ENCODE measurements around the gene PID1. TPM values are rescaled to one million over a fixed set of nuclear protein-coding genes. Genes with fewer than 3 reads are reported as not detected.

PID1 gene
- total RNA-seq, 3 donors from 2014 or later = 0.10 to 0.19 TPM; not detected in 1

GRCh38 chr2:229246334-229246733 lies 24.8 kb downstream of the PID1 start:
- no peaks in the 10 kb centered on the region for H3K4me1 Mint-ChIP-seq (ENCODE audit: low read depth)
- peaks cover 14% of the 10 kb centered on the region for H3K9me3 Mint-ChIP-seq
- no peaks in the 10 kb centered on the region for H3K36me3 Mint-ChIP-seq (ENCODE audit: insufficient read depth)
- ATAC-seq (no peak), DNase-seq (no peak)
- H3K4me3 Mint-ChIP-seq = no peak overlapping the region
- H3K27me3 Mint-ChIP-seq (ENCODE audit: low read depth) = no peaks in the 10 kb centered on the region

DNA sequence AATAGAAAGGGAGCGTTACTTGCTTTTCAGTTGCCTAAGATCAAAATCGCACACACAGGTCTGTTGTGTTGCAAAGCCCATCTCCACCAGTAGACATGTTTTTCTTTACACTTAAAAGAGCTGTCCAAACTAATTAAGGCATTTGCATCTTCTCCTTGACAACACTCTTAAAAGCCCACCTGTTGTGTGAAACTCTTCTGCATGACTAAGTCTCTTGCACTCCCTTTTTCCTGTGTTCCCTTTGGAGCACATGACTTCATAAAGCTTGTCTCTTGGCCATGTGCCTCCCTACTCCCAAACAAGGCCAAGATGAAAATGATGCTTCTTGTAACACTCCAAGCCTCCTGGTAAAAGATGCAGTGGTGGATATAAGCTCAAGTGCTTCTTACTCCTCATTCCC lies 26.1 kb downstream of the PID1 start:
- no peaks in the 10 kb centered on the region for H3K27me3 Mint-ChIP-seq (ENCODE audit: low read depth)
- H3K9me3 Mint-ChIP-seq = peaks cover 27% of the 10 kb centered on the region
- no peaks in the 10 kb centered on the region for H3K4me1 Mint-ChIP-seq (ENCODE audit: low read depth)
- no peaks in the 10 kb centered on the region for H3K36me3 Mint-ChIP-seq (ENCODE audit: insufficient read depth)
- no peak overlapping the region for H3K4me3 Mint-ChIP-seq
- ATAC-seq = no peak
- DNase-seq = no peak

GRCh38 chr2:229243890-229244560 lies 27.1 kb downstream of the PID1 start:
- Mint-ChIP-seq H3K9me3 (peaks cover 27% of the 10 kb centered on the region), H3K4me3 (no peak overlapping the region), H3K27me3 (ENCODE audit: low read depth) (no peaks in the 10 kb centered on the region), H3K4me1 (ENCODE audit: low read depth) (no peaks in the 10 kb centered on the region), H3K36me3 (ENCODE audit: insufficient read depth) (no peaks in the 10 kb centered on the region)
- DNase-seq (no peak), ATAC-seq (no peak)

DNA sequence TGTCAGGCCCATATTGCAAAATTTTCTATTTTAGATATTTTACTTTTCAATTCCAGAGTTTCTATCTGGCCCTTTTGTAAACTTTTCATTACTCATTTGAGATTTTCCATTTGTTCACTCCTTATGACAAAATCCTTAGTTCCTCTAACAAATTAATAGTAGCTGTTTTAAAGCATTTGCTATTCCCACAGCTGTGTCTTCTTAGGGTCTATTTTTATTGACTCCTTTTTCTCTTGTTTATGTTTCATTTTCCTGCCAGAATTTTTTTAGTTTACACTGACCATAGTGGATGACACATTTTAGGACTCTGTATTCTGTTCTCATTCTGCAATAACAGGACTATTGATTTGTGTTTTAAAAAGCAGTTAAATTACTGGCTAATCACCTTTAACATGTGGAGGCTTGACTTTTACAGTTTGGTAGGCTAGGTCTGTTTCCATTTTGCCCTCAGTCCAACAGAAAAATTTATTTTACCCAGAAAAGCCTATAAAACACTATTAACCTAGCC lies 30.0 kb downstream of the PID1 start:
- no peak for DNase-seq
- Mint-ChIP-seq H3K27me3 (ENCODE audit: low read depth) (no peaks in the 10 kb centered on the region), H3K9me3 (peaks cover 27% of the 10 kb centered on the region), H3K4me1 (ENCODE audit: low read depth) (no peaks in the 10 kb centered on the region), H3K36me3 (ENCODE audit: insufficient read depth) (no peaks in the 10 kb centered on the region), H3K4me3 (no peak overlapping the region)
- no peak for ATAC-seq

DNA sequence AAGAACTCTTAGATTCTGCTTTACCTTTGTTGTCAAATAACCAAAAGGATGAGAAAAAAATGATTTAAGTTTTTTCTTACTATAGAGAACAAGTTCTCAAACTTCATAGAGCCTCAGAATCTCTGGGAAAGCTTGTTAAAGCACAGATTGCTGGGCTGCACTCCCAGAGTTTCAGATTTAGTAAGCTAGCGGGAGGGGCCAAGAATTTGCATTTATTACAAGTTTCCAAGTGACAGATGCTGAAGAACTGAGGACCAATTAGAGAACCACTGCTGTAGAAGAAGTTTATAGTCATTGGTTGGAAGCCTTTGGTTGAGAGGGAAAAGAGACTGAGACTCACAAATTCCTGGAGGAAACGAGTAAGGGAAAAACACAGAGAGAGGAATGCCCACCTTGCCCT lies 32.1 kb downstream of the PID1 start:
- no peak overlapping the region for H3K4me3 Mint-ChIP-seq
- H3K36me3 Mint-ChIP-seq (ENCODE audit: insufficient read depth) = no peaks in the 10 kb centered on the region
- DNase-seq (no peak), ATAC-seq (no peak)
- H3K4me1 Mint-ChIP-seq (ENCODE audit: low read depth) = no peaks in the 10 kb centered on the region
- H3K27me3 Mint-ChIP-seq (ENCODE audit: low read depth) = no peaks in the 10 kb centered on the region
- H3K9me3 Mint-ChIP-seq = peaks cover 27% of the 10 kb centered on the region

DNA sequence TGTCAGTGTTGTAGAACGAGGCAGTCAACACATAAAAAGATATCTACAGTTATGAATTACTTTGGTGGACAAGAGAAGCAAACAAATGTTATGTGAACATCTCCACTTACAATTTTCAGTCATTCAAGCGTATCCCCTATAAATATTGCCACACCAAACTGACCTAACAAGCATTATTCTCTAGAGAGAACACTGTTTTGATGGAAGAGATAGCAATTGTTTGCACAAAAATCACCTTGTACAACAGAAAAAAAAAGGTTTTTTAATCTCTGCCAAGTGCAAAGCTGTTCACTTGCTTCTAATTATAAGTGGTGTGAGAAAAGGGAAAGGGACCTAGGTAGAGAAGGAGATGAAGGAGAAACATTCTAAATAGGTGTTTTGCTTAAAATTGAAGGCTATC lies 33.8 kb downstream of the PID1 start:
- DNase-seq = no peak
- Mint-ChIP-seq H3K4me1 (ENCODE audit: low read depth) (no peaks in the 10 kb centered on the region), H3K27me3 (ENCODE audit: low read depth) (no peaks in the 10 kb centered on the region), H3K36me3 (ENCODE audit: insufficient read depth) (no peaks in the 10 kb centered on the region), H3K4me3 (no peak overlapping the region), H3K9me3 (peaks cover 16% of the 10 kb centered on the region)
- no peak for ATAC-seq

DNA sequence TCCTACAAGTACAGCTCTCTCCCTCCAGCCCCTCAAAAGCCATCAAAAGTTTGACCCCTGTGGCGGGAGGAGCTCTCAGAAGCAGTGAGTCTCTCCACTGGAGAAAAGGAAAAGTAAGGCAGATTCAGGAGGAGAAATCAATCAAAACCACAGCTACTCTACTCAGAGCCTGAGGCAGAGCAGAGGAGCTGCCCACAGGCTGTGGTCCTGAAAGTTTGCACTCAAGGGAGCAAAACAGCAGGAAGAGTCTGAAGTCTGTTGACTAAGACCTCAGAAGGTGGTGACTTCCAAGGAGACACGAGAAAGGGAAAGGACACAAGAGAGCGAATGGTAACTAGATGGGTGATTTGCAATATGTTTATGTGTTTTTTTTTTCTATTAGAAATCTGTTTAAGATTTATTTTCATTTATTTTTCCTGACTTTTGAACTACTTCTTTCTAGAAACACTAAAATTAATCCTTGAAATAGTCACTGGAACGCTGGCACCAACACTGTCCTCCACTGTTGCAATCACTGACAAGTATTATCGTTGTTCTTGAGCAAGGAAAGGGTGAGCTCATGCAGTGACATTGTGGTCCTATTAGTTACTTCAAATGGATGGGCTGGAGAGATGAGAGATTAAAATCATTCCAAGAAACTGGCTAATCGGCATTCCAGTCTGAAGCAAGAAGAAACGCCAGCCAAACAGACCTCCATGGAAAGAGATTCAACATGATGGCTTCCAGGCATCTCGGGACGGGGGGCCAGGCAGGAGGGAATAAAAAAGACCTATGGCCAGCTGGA lies 35.8 kb downstream of the PID1 start:
- no peaks in the 10 kb centered on the region for H3K4me1 Mint-ChIP-seq (ENCODE audit: low read depth)
- no peaks in the 10 kb centered on the region for H3K36me3 Mint-ChIP-seq (ENCODE audit: insufficient read depth)
- H3K9me3 Mint-ChIP-seq = peaks cover 2% of the 10 kb centered on the region
- no peak overlapping the region for H3K4me3 Mint-ChIP-seq
- no peaks in the 10 kb centered on the region for H3K27me3 Mint-ChIP-seq (ENCODE audit: low read depth)
- DNase-seq (no peak), ATAC-seq (no peak)

GRCh38 chr2:229231885-229232284 lies 39.2 kb downstream of the PID1 start:
- H3K9me3 Mint-ChIP-seq = no peaks in the 10 kb centered on the region
- H3K36me3 Mint-ChIP-seq (ENCODE audit: insufficient read depth) = no peaks in the 10 kb centered on the region
- no peaks in the 10 kb centered on the region for H3K27me3 Mint-ChIP-seq (ENCODE audit: low read depth)
- H3K4me3 Mint-ChIP-seq = no peak overlapping the region
- H3K4me1 Mint-ChIP-seq (ENCODE audit: low read depth) = no peaks in the 10 kb centered on the region
- DNase-seq = no peak
- no peak for ATAC-seq

- Mint-ChIP-seq H3K36me3 (ENCODE audit: insufficient read depth) (no peaks in the 10 kb centered on the region), H3K4me1 (ENCODE audit: low read depth) (no peaks in the 10 kb centered on the region), H3K27me3 (ENCODE audit: low read depth) (no peaks in the 10 kb centered on the region), H3K4me3 (no peak overlapping the region), H3K9me3 (no peaks in the 10 kb centered on the region)
- DNase-seq (no peak), ATAC-seq (no peak)
These were observed 39.7 kb downstream of the PID1 start for GRCh38 chr2:229231328-229231868.

- no peaks in the 10 kb centered on the region for H3K36me3 Mint-ChIP-seq (ENCODE audit: insufficient read depth)
- no peaks in the 10 kb centered on the region for H3K9me3 Mint-ChIP-seq
- no peak overlapping the region for H3K4me3 Mint-ChIP-seq
- no peaks in the 10 kb centered on the region for H3K4me1 Mint-ChIP-seq (ENCODE audit: low read depth)
- no peaks in the 10 kb centered on the region for H3K27me3 Mint-ChIP-seq (ENCODE audit: low read depth)
- ATAC-seq (no peak), DNase-seq (no peak)
These were observed 40.2 kb downstream of the PID1 start for GRCh38 chr2:229230911-229231310.

- no peak for ATAC-seq
- no peaks in the 10 kb centered on the region for H3K27me3 Mint-ChIP-seq (ENCODE audit: low read depth)
- H3K4me3 Mint-ChIP-seq = no peak overlapping the region
- H3K4me1 Mint-ChIP-seq (ENCODE audit: low read depth) = no peaks in the 10 kb centered on the region
- DNase-seq = no peak
- H3K36me3 Mint-ChIP-seq (ENCODE audit: insufficient read depth) = no peaks in the 10 kb centered on the region
- H3K9me3 Mint-ChIP-seq = no peaks in the 10 kb centered on the region
These were observed 40.8 kb downstream of the PID1 start for GRCh38 chr2:229230256-229230655.

DNA sequence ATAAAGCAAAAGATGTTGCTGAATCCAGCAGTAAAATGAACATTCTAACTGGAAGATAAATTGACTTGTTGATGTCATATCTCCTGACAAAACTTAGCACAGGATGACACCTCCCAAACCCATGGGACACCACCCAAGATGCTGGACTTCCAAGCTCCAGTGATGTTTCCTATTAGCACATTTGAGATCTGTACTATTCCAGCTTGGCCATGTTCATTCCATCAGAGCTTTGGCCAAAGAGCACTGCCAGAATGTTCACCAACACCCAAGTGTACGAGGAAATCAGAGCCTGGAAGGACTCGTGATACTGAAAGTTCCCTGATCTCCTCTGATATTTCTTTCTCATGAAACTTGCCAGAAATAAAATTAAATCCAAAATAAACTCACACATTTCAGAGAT lies 44.7 kb downstream of the PID1 start:
- H3K4me3 Mint-ChIP-seq = no peak overlapping the region
- H3K9me3 Mint-ChIP-seq = peaks cover 12% of the 10 kb centered on the region
- H3K36me3 Mint-ChIP-seq (ENCODE audit: insufficient read depth) = no peaks in the 10 kb centered on the region
- no peaks in the 10 kb centered on the region for H3K4me1 Mint-ChIP-seq (ENCODE audit: low read depth)
- H3K27me3 Mint-ChIP-seq (ENCODE audit: low read depth) = no peaks in the 10 kb centered on the region
- no peak for ATAC-seq
- DNase-seq = no peak

GRCh38 chr2:229223107-229223506 lies 48.0 kb downstream of the PID1 start:
- Mint-ChIP-seq H3K4me3 (no peak overlapping the region), H3K27me3 (ENCODE audit: low read depth) (no peaks in the 10 kb centered on the region), H3K36me3 (ENCODE audit: insufficient read depth) (no peaks in the 10 kb centered on the region), H3K9me3 (peaks cover 15% of the 10 kb centered on the region), H3K4me1 (ENCODE audit: low read depth) (no peaks in the 10 kb centered on the region)
- no peak for ATAC-seq
- DNase-seq = no peak

DNA sequence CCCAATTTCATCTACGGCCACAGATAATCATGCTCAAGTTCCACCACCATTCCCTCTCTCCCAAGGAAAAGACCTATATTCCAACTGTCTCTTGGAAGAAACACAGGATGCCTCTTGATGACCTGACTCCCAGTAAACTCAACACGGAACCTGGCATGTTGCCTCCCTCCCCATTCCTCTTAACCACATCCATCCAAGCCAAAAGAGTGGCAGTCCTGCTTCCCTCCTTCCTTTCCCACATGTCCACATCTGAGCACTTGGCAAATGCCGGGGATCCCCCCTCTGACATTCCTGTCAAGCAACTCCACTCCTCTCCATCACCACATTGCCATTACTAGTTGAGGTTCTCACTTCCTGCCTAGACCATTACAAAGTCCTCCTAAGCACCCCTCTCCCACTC lies 49.4 kb downstream of the PID1 start:
- H3K4me3 Mint-ChIP-seq = no peak overlapping the region

DNA sequence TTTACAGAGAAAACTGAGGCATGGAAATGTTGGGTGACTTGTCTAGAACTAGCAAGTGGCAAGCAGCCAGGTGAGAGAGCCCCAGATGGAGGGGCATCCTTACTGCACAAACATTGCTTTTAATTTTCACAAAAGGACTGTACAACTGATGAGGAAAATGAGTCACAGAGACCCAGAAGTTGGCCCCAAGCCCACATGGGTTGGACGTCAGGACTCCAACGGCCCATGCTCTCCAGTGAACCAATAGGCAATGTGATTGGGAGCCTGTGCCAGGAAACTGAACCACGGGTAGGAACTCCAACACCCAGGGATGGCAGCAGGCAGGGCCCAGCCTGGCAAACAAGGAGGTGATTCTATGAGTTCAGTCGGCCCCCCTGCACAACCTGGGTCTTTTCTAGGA lies 50.8 kb downstream of the PID1 start:
- no peak for DNase-seq
- ATAC-seq = no peak
- no peaks in the 10 kb centered on the region for H3K4me1 Mint-ChIP-seq (ENCODE audit: low read depth)
- no peaks in the 10 kb centered on the region for H3K36me3 Mint-ChIP-seq (ENCODE audit: insufficient read depth)
- H3K27me3 Mint-ChIP-seq (ENCODE audit: low read depth) = no peaks in the 10 kb centered on the region
- no peak overlapping the region for H3K4me3 Mint-ChIP-seq
- peaks cover 15% of the 10 kb centered on the region for H3K9me3 Mint-ChIP-seq

More for the DNA sequence above, 49.4 kb downstream of the PID1 start:
- DNase-seq (no peak), ATAC-seq (no peak)
- Mint-ChIP-seq H3K27me3 (ENCODE audit: low read depth) (no peaks in the 10 kb centered on the region), H3K36me3 (ENCODE audit: insufficient read depth) (no peaks in the 10 kb centered on the region), H3K4me1 (ENCODE audit: low read depth) (no peaks in the 10 kb centered on the region), H3K9me3 (peaks cover 15% of the 10 kb centered on the region)
